HCT116 (cell line): ENCODE measurements around the gene KIF21B. TPM values are rescaled to one million over a fixed set of nuclear protein-coding genes. Genes with fewer than 3 reads are reported as not detected.

ENCODE experiments used
- ATAC-seq: fragments of 200-7000 bp; cut with Tn5 transposase; 2 replicates; pipeline ENCODE4 v1.9.1; 2020; ENCODE audit warnings: mild to moderate bottlenecking, moderate library complexity
- BruUV-seq: library from RNA; stranded (reverse); fragments of 400-500 nt; replicated peaks from 2 replicates; lab custom pipeline; 2021; lab: Mats Ljungman, UMichigan
- CTCF ChIA-PET: fragments of 300-600 bp; sonication (Branson Sonifier 250); formaldehyde crosslinking; loops from one replicate; lab custom pipeline; 2021; ENCODE audit warnings: antibody characterized with exemption; lab: Charles Lee
- POLR2A ChIA-PET: fragments of 300-600, 350-600 bp; sonication (Branson Sonifier 250); formaldehyde crosslinking; loops from one replicate; lab custom pipeline; 2021; ENCODE audit warnings: antibody characterized with exemption; lab: Charles Lee
- RAD21 ChIA-PET, 2 experiments: fragments of 300-600 bp; sonication (Branson Sonifier 250); formaldehyde crosslinking; loops; one replicate each; lab custom pipeline; 2023; ENCODE audit warnings: low total read pairs in 2 of 2; ENCODE audit not compliant: uncharacterized antibody in 2 of 2, unreplicated experiment in 2 of 2, low non-redundant PET in 1 of 2; lab: Charles Lee
- DNase-seq: peaks from one replicate; pipeline ENCODE4 v3.0.0-alpha.2; 2010; ENCODE audit warnings: low read depth, low spot score
- H2AFZ ChIP-seq: fragments of 200-600 bp; shearing (Covaris generic), sonication (generic); 2 replicates; pipeline ENCODE4 v1.6.1; 2017; ENCODE audit warnings: low read depth, mixed run types, mixed read lengths, antibody characterized with exemption, low read length; ENCODE audit not compliant: poor library complexity, severe bottlenecking
- H3K27ac ChIP-seq: 2 replicates; pipeline ENCODE4 v1.5.1; 2012; ENCODE audit warnings: low read depth, low read length
- H3K27me3 ChIP-seq: fragments of 200-600 bp; sonication (generic); 2 replicates; pipeline ENCODE4 v1.6.1; 2016; ENCODE audit warnings: mixed run types, low read length, mixed read lengths; ENCODE audit not compliant: insufficient read depth
- H3K36me3 ChIP-seq, 2 experiments: fragments of 200-500 bp in 1 of 2; fragments of 200-600 bp in 1 of 2; sonication (Bioruptor generic) in 1 of 2; sonication (generic) in 1 of 2; 2 replicates each; pipeline versions ENCODE4 v1.5.1 to v1.6.1; 2014 to 2016; ENCODE audit warnings: low read length in 2 of 2, inconsistent platforms in 1 of 2, mixed read lengths in 1 of 2, mixed run types in 1 of 2; ENCODE audit not compliant: insufficient read depth in 2 of 2, control insufficient read depth in 1 of 2
- H3K4me1 ChIP-seq, 2 experiments: fragments of 200-600 bp in 1 of 2; sonication (generic) in 1 of 2; 2 replicates each; pipeline versions ENCODE4 v1.5.1 to v1.6.1; 2012 to 2017; ENCODE audit warnings: low read length in 2 of 2, inconsistent platforms in 1 of 2, mild to moderate bottlenecking in 1 of 2, mixed read lengths in 1 of 2, mixed run types in 1 of 2, moderate library complexity in 1 of 2; ENCODE audit not compliant: insufficient read depth in 2 of 2, control insufficient read depth in 1 of 2
- H3K4me2 ChIP-seq: fragments of 200-600 bp; sonication (generic); 2 replicates; pipeline ENCODE4 v1.6.1; 2017; ENCODE audit warnings: mixed run types, low read length, mixed read lengths
- H3K4me3 ChIP-seq, 2 experiments: fragments of 200-600 bp in 1 of 2; sonication (generic) in 1 of 2; replicated peaks in 1 of 2; 2 replicates each; pipeline ENCODE4 v1.5.1; 2011 to 2016; ENCODE audit warnings: low read length in 2 of 2, control low read depth in 1 of 2, low read depth in 1 of 2, mild to moderate bottlenecking in 1 of 2, mixed read lengths in 1 of 2, mixed run types in 1 of 2
- H3K79me2 ChIP-seq: fragments of 200-600 bp; sonication (generic); 2 replicates; pipeline ENCODE4 v1.6.1; 2017; ENCODE audit warnings: mild to moderate bottlenecking, mixed run types, low read length, moderate library complexity, mixed read lengths; ENCODE audit not compliant: insufficient read depth
- H3K9ac ChIP-seq: fragments of 200-600 bp; sonication (generic); 2 replicates; pipeline ENCODE4 v1.6.1; 2016; ENCODE audit warnings: low read length, mixed read lengths
- H3K9me2 ChIP-seq: fragments of 200-600 bp; sonication (generic), shearing (Covaris generic); 2 replicates; pipeline ENCODE4 v1.6.1; 2017; ENCODE audit warnings: mixed run types, mild to moderate bottlenecking, moderate library complexity; ENCODE audit not compliant: insufficient read depth
- H3K9me3 ChIP-seq, 2 experiments: fragments of 200-500 bp in 1 of 2; fragments of 200-600 bp in 1 of 2; sonication (Bioruptor generic) in 1 of 2; sonication (generic) in 1 of 2; 2 replicates each; pipeline ENCODE4 v1.6.1; 2014 to 2017; ENCODE audit warnings: low read length in 2 of 2, mixed read lengths in 2 of 2, inconsistent platforms in 1 of 2, low read depth in 1 of 2, mild to moderate bottlenecking in 1 of 2, mixed run types in 1 of 2, moderate library complexity in 1 of 2; ENCODE audit not compliant: control insufficient read depth in 1 of 2, insufficient read depth in 1 of 2
- H4K20me1 ChIP-seq: fragments of 200-600 bp; sonication (generic), shearing (Covaris generic); 2 replicates; pipeline ENCODE4 v1.6.1; 2017; ENCODE audit warnings: mixed run types, mild to moderate bottlenecking, moderate library complexity; ENCODE audit not compliant: insufficient read depth
- CEBPB ChIP-seq: IDR thresholded peaks from 2 replicates; pipeline ENCODE4 v1.6.1; 2012; ENCODE audit warnings: low read depth
- CTCF ChIP-seq, 3 experiments: fragments of 200-600 bp in 1 of 3; sonication (generic) in 1 of 3; IDR thresholded peaks in 2 of 3; conservative IDR thresholded peaks in 1 of 3; 2 replicates each; pipeline ENCODE4 v1.5.1; 2012 to 2017; ENCODE audit warnings: low read depth in 2 of 3, low read length in 2 of 3, antibody characterized with exemption in 1 of 3, borderline replicate concordance in 1 of 3, control low read depth in 1 of 3, mild to moderate bottlenecking in 1 of 3, mixed read lengths in 1 of 3, mixed run types in 1 of 3, moderate library complexity in 1 of 3; ENCODE audit not compliant: insufficient read depth in 1 of 3
- EGR1 ChIP-seq: IDR thresholded peaks from 2 replicates; pipeline ENCODE4 v1.6.1; 2012; ENCODE audit warnings: low read depth
- ELF1 ChIP-seq: IDR thresholded peaks from 2 replicates; pipeline ENCODE4 v1.6.1; 2012; ENCODE audit warnings: low read depth, borderline replicate concordance
- EZH2 ChIP-seq: fragments of 200-600 bp; sonication (generic); IDR thresholded peaks from 2 replicates; pipeline ENCODE4 v1.6.1; 2017; ENCODE audit warnings: antibody characterized with exemption, mixed run types
- JUND ChIP-seq: IDR thresholded peaks from 2 replicates; pipeline ENCODE4 v1.6.1; 2012
- POLR2A ChIP-seq: IDR thresholded peaks from 2 replicates; pipeline ENCODE4 v1.7.0; 2011; ENCODE audit warnings: borderline replicate concordance; ENCODE audit not compliant: insufficient read depth, insufficient read length; ENCODE audit errors: extremely low read depth
- REST ChIP-seq: IDR thresholded peaks from 2 replicates; pipeline ENCODE4 v1.6.1; 2012; ENCODE audit warnings: low read depth
- SP1 ChIP-seq: IDR thresholded peaks from 2 replicates; pipeline ENCODE4 v1.6.1; 2012; ENCODE audit warnings: low read depth
- TCF7L2 ChIP-seq: IDR thresholded peaks from 2 replicates; pipeline ENCODE4 v1.7.0; 2011; ENCODE audit warnings: borderline replicate concordance, inconsistent platforms; ENCODE audit not compliant: insufficient read depth, insufficient read length; ENCODE audit errors: extremely low read depth
- ZNF274 ChIP-seq: fragments of 200-500 bp; sonication (Bioruptor generic); IDR thresholded peaks from 2 replicates; pipeline ENCODE4 v1.6.1; 2014; ENCODE audit warnings: mild to moderate bottlenecking, low read depth, low read length, inconsistent platforms
- intact Hi-C: fragments of 100-400 bp; cut with micrococcal nuclease; formaldehyde crosslinking; loops from 2 replicates; pipeline ENCODE4 v1.10.0; 2022
- total RNA-seq: library from RNA; stranded (reverse); gene quantifications from one replicate; pipeline ENCODE4 v1.2.1, GENCODE V29; 2021; ENCODE audit not compliant: unreplicated experiment

KIF21B gene
- total RNA-seq, 1 experiment from 2014 or later, result 6.1 TPM

- ATAC-seq (no peak), DNase-seq (no peak)
- Histone ChIP-seq H3K4me3 (no peak overlapping the region), H3K9me2 (no peaks in the 10 kb centered on the region), H3K36me3 (no peaks in the 10 kb centered on the region), H3K27me3 (no peaks in the 10 kb centered on the region), H4K20me1 (no peaks in the 10 kb centered on the region), H3K79me2 (no peaks in the 10 kb centered on the region), H3K27ac (no peak overlapping the region), H3K4me1 (peaks cover 0 to 7% of the 10 kb centered on the region in 2 experiments; a peak in 2 of 4 replicates), H2AFZ (no peak overlapping the region), H3K4me2 (no peak overlapping the region), H3K9ac (no peak overlapping the region), H3K9me3 (no peaks in the 10 kb centered on the region)
- intact Hi-C loops, result no loop called here
- POLR2A ChIA-PET, result no interaction called here
- RAD21 ChIA-PET, result no interaction called here
- BruUV-seq, result no TSS peak
- TF ChIP-seq ZNF274 (no peak), ELF1 (no peak), CEBPB (no peak), TCF7L2 (no peak), POLR2A (no peak), JUND (no peak), CTCF (IDR thresholded peaks at IDR 0.05 in 2 of 3, conservative IDR thresholded peaks at IDR 0.05 in 1 of 3; ENCODE audit: borderline replicate concordance in 1 of 3, insufficient read depth in 1 of 3, low read depth in 2 of 3, low read length in 2 of 3) (no peak), EZH2 (no peak), EGR1 (no peak), REST (no peak), SP1 (no peak)
- CTCF ChIA-PET, result no interaction called here
These were observed 42.2 kb upstream of the KIF21B start for GRCh38 chr1:201065686-201066085.
